HEK293 (cell line): ENCODE data around the gene MBLAC1.

ENCODE experiments used
- BCL11A ChIP-seq: fragments of 450-650 bp; formaldehyde crosslinking; IDR thresholded peaks from 2 replicates; pipeline ENCODE4 v1.5.1; 2016; ENCODE audit warnings: low read depth, missing biosample characterization, missing genetic modification characterization
- KLF8 ChIP-seq: fragments of 450-650 bp; formaldehyde crosslinking; IDR thresholded peaks from 2 replicates; pipeline ENCODE4 v1.5.1; 2016; ENCODE audit warnings: missing biosample characterization, missing genetic modification characterization
- MEIS1 ChIP-seq: sonication (generic); formaldehyde crosslinking; IDR thresholded peaks from 2 replicates; pipeline ENCODE4 v1.8.1; 2022; ENCODE audit warnings: missing genetic modification reagents, mild to moderate bottlenecking, borderline replicate concordance
- OSR2 ChIP-seq: fragments of 450-650 bp; formaldehyde crosslinking; IDR thresholded peaks from 2 replicates; pipeline ENCODE4 v1.5.1; 2016; ENCODE audit warnings: missing biosample characterization, missing genetic modification characterization
- OVOL3 ChIP-seq: fragments of 450-650 bp; formaldehyde crosslinking; IDR thresholded peaks from 2 replicates; pipeline ENCODE4 v1.5.1; 2016; ENCODE audit warnings: missing biosample characterization, missing genetic modification characterization
- RBAK ChIP-seq: fragments of 450-650 bp; formaldehyde crosslinking; IDR thresholded peaks from 2 replicates; pipeline ENCODE4 v1.5.1; 2016; ENCODE audit warnings: missing biosample characterization, missing genetic modification characterization
- ZBTB1 ChIP-seq: fragments of 450-650 bp; formaldehyde crosslinking; IDR thresholded peaks from 2 replicates; pipeline ENCODE4 v1.5.1; 2016; ENCODE audit warnings: missing biosample characterization, missing genetic modification characterization
- ZBTB17 ChIP-seq: fragments of 450-650 bp; formaldehyde crosslinking; IDR thresholded peaks from 2 replicates; pipeline ENCODE4 v1.5.1; 2016; ENCODE audit warnings: missing biosample characterization, missing genetic modification characterization
- ZBTB21 ChIP-seq: fragments of 450-650 bp; formaldehyde crosslinking; IDR thresholded peaks from 2 replicates; pipeline ENCODE4 v1.5.1; 2017; ENCODE audit warnings: missing biosample characterization, missing genetic modification characterization
- ZBTB48 ChIP-seq: fragments of 450-650 bp; formaldehyde crosslinking; IDR thresholded peaks from 2 replicates; pipeline ENCODE4 v1.5.1; 2016; ENCODE audit warnings: missing biosample characterization, missing genetic modification characterization
- ZNF10 ChIP-seq: fragments of 450-650 bp; formaldehyde crosslinking; IDR thresholded peaks from 2 replicates; pipeline ENCODE4 v1.5.1; 2017; ENCODE audit warnings: missing biosample characterization, missing genetic modification characterization
- ZNF114 ChIP-seq: fragments of 450-650 bp; formaldehyde crosslinking; IDR thresholded peaks from 2 replicates; pipeline ENCODE4 v1.5.0; 2017; ENCODE audit warnings: missing biosample characterization, missing genetic modification characterization
- ZNF132 ChIP-seq: fragments of 450-650 bp; formaldehyde crosslinking; IDR thresholded peaks from 2 replicates; pipeline ENCODE4 v1.5.1; 2017; ENCODE audit warnings: missing biosample characterization, missing genetic modification characterization, borderline replicate concordance
- ZNF184 ChIP-seq: fragments of 450-650 bp; IDR thresholded peaks from 2 replicates; pipeline ENCODE4 v1.5.1; 2018; ENCODE audit warnings: missing biosample characterization, mild to moderate bottlenecking, missing genetic modification characterization
- ZNF202 ChIP-seq: fragments of 450-650 bp; formaldehyde crosslinking; IDR thresholded peaks from 2 replicates; pipeline ENCODE4 v1.5.1; 2016; ENCODE audit warnings: missing biosample characterization, missing genetic modification characterization, borderline replicate concordance
- ZNF221 ChIP-seq: fragments of 450-650 bp; formaldehyde crosslinking; IDR thresholded peaks from 2 replicates; pipeline ENCODE4 v1.5.1; 2017; ENCODE audit warnings: missing biosample characterization, missing genetic modification characterization, borderline replicate concordance
- ZNF239 ChIP-seq: fragments of 450-650 bp; formaldehyde crosslinking; IDR thresholded peaks from 2 replicates; pipeline ENCODE4 v1.5.1; 2016; ENCODE audit warnings: missing biosample characterization, missing genetic modification characterization
- ZNF596 ChIP-seq: fragments of 450-650 bp; IDR thresholded peaks from 2 replicates; pipeline ENCODE4 v1.5.0; 2018; ENCODE audit warnings: missing biosample characterization, mild to moderate bottlenecking, missing genetic modification characterization, moderate library complexity
- ZNF600 ChIP-seq: fragments of 450-650 bp; formaldehyde crosslinking; IDR thresholded peaks from 2 replicates; pipeline ENCODE4 v1.5.1; 2016; ENCODE audit warnings: missing biosample characterization, missing genetic modification characterization
- ZNF621 ChIP-seq: fragments of 450-650 bp; formaldehyde crosslinking; IDR thresholded peaks from 2 replicates; pipeline ENCODE4 v1.5.1; 2017; ENCODE audit warnings: missing biosample characterization, missing genetic modification characterization
- ZNF623 ChIP-seq: fragments of 450-650 bp; formaldehyde crosslinking; IDR thresholded peaks from 2 replicates; pipeline ENCODE4 v1.5.1; 2016; ENCODE audit warnings: missing biosample characterization, missing genetic modification characterization
- ZNF626 ChIP-seq: fragments of 450-650 bp; sonication (Bioruptor Pico); formaldehyde crosslinking; IDR thresholded peaks from 2 replicates; pipeline ENCODE4 v1.5.1; 2018; ENCODE audit warnings: missing biosample characterization, missing genetic modification characterization, inconsistent platforms
- ZNF677 ChIP-seq: fragments of 450-650 bp; IDR thresholded peaks from 2 replicates; pipeline ENCODE4 v1.5.0; 2018; ENCODE audit warnings: missing biosample characterization, mild to moderate bottlenecking, missing genetic modification characterization, moderate library complexity
- ZNF707 ChIP-seq: fragments of 450-650 bp; formaldehyde crosslinking; IDR thresholded peaks from 2 replicates; pipeline ENCODE4 v1.5.1; 2016; ENCODE audit warnings: missing biosample characterization, missing genetic modification characterization
- ZNF747 ChIP-seq: fragments of 450-650 bp; formaldehyde crosslinking; IDR thresholded peaks from 2 replicates; pipeline ENCODE4 v1.5.1; 2016; ENCODE audit warnings: missing biosample characterization, missing genetic modification characterization
- ZNF776 ChIP-seq: fragments of 450-650 bp; formaldehyde crosslinking; IDR thresholded peaks from 2 replicates; pipeline ENCODE4 v1.5.0; 2017; ENCODE audit warnings: missing biosample characterization, missing genetic modification characterization, borderline replicate concordance
- ZNF791 ChIP-seq: fragments of 450-650 bp; formaldehyde crosslinking; IDR thresholded peaks from 2 replicates; pipeline ENCODE4 v1.5.1; 2016; ENCODE audit warnings: missing biosample characterization, missing genetic modification characterization
- ZNF792 ChIP-seq: fragments of 450-650 bp; formaldehyde crosslinking; IDR thresholded peaks from 2 replicates; pipeline ENCODE4 v1.5.1; 2016; ENCODE audit warnings: missing biosample characterization, missing genetic modification characterization
- ZSCAN23 ChIP-seq: fragments of 450-650 bp; formaldehyde crosslinking; IDR thresholded peaks from 2 replicates; pipeline ENCODE4 v1.5.1; 2016; ENCODE audit warnings: missing biosample characterization, missing genetic modification characterization
- TF ChIP-seq, protein P1 (sequence below): fragments of 450-650 bp; IDR thresholded peaks from 2 replicates; pipeline ENCODE4 v1.5.1; 2018; ENCODE audit warnings: missing biosample characterization, mild to moderate bottlenecking, missing genetic modification characterization
- TF ChIP-seq, protein P2 (sequence below): fragments of 450-650 bp; formaldehyde crosslinking; IDR thresholded peaks from 2 replicates; pipeline ENCODE4 v1.5.1; 2017; ENCODE audit warnings: missing biosample characterization, missing genetic modification characterization
- TF ChIP-seq, protein P3 (sequence below): fragments of 450-650 bp; formaldehyde crosslinking; IDR thresholded peaks from 2 replicates; pipeline ENCODE4 v1.5.1; 2016; ENCODE audit warnings: missing biosample characterization, missing genetic modification characterization
- TF ChIP-seq, protein P4 (sequence below): fragments of 450-650 bp; formaldehyde crosslinking; IDR thresholded peaks from 2 replicates; pipeline ENCODE4 v1.5.1; 2016; ENCODE audit warnings: missing biosample characterization, missing genetic modification characterization
- TF ChIP-seq, protein P5 (sequence below): fragments of 450-650 bp; formaldehyde crosslinking; IDR thresholded peaks from 2 replicates; pipeline ENCODE4 v1.5.1; 2016; ENCODE audit warnings: missing biosample characterization, missing genetic modification characterization
- TF ChIP-seq, protein P6 (sequence below): sonication (generic); formaldehyde crosslinking; IDR thresholded peaks from 2 replicates; pipeline ENCODE4 v1.8.1; 2022; ENCODE audit warnings: mild to moderate bottlenecking, moderate library complexity, missing genetic modification reagents

Gene MBLAC1

DNA sequence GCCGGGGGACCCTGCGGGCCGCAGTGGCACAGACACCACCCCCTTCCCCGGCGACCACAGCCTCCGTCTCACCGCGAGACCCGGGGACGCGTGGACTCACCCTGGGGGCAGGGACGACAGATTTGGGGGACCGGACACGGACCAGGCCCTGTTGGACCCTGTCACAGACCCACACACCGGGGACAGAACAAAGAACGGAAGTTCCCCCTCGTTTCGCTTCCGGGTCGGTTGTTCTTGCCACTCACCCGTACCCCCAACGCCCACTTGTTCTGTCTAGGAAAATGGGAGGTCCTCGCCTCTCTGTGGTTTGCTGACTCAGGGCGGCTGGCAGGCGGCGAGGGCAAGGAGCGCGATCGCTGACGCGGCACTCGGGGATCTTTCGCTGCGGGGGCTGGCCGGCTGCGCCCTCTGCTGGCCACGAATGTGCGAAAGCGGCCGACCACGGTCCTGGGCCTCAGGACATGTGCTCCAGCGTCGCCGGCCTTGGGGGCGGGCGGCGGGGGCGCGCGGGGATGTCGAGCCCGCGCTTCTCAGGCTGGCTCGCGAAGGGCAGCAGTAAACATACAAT lies 45.1 kb upstream of the MBLAC1 start, which contains the start of gene ZNF3 (continued):
- TF ChIP-seq, protein P1, sequence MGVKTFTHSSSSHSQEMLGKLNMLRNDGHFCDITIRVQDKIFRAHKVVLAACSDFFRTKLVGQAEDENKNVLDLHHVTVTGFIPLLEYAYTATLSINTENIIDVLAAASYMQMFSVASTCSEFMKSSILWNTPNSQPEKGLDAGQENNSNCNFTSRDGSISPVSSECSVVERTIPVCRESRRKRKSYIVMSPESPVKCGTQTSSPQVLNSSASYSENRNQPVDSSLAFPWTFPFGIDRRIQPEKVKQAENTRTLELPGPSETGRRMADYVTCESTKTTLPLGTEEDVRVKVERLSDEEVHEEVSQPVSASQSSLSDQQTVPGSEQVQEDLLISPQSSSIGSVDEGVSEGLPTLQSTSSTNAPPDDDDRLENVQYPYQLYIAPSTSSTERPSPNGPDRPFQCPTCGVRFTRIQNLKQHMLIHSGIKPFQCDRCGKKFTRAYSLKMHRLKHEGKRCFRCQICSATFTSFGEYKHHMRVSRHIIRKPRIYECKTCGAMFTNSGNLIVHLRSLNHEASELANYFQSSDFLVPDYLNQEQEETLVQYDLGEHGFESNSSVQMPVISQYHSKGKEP (tag by site-specific recombination): peak; percentile 77
- TF ChIP-seq, protein P2, sequence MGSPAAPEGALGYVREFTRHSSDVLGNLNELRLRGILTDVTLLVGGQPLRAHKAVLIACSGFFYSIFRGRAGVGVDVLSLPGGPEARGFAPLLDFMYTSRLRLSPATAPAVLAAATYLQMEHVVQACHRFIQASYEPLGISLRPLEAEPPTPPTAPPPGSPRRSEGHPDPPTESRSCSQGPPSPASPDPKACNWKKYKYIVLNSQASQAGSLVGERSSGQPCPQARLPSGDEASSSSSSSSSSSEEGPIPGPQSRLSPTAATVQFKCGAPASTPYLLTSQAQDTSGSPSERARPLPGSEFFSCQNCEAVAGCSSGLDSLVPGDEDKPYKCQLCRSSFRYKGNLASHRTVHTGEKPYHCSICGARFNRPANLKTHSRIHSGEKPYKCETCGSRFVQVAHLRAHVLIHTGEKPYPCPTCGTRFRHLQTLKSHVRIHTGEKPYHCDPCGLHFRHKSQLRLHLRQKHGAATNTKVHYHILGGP (tag by site-specific recombination): peak; percentile 75
- TF ChIP-seq OSR2 (tag by site-specific recombination) (no peak), ZBTB21 (peak; percentile 72), ZNF776 (tag by site-specific recombination) (no peak), ZNF221 (tag by site-specific recombination) (no peak), MEIS1 (CRISPR knock-in tag) (no peak), ZNF677 (tag by site-specific recombination) (no peak), KLF8 (tag by site-specific recombination) (peak; percentile 91), ZNF596 (tag by site-specific recombination) (no peak), ZNF623 (tag by site-specific recombination) (no peak; the same call in 1 of the 2 replicates), OVOL3 (tag by site-specific recombination) (no peak), ZNF10 (tag by site-specific recombination) (peak; percentile 67), ZNF132 (tag by site-specific recombination) (no peak), ZBTB17 (tag by site-specific recombination) (peak; percentile 100), RBAK (tag by site-specific recombination) (no peak), ZBTB1 (tag by site-specific recombination) (no peak), ZNF747 (tag by site-specific recombination) (no peak), ZNF239 (tag by site-specific recombination) (no peak), ZNF600 (peak; percentile 80), ZNF621 (tag by site-specific recombination) (no peak), ZSCAN23 (0 out of 2 replicates have a peak, but pooled peaks have one; percentile 17), ZNF184 (peak; percentile 36; the same call in 1 of the 2 replicates), ZNF707 (tag by site-specific recombination) (no peak), ZNF792 (tag by site-specific recombination) (no peak), BCL11A (tag by site-specific recombination) (0 out of 2 replicates have a peak, but pooled peaks have one; percentile 72), ZNF114 (no peak), ZNF626 (tag by site-specific recombination) (no peak), ZBTB48 (tag by site-specific recombination) (peak; percentile 89), ZNF791 (tag by site-specific recombination) (no peak), ZNF202 (tag by site-specific recombination) (no peak)
- TF ChIP-seq, protein P3, sequence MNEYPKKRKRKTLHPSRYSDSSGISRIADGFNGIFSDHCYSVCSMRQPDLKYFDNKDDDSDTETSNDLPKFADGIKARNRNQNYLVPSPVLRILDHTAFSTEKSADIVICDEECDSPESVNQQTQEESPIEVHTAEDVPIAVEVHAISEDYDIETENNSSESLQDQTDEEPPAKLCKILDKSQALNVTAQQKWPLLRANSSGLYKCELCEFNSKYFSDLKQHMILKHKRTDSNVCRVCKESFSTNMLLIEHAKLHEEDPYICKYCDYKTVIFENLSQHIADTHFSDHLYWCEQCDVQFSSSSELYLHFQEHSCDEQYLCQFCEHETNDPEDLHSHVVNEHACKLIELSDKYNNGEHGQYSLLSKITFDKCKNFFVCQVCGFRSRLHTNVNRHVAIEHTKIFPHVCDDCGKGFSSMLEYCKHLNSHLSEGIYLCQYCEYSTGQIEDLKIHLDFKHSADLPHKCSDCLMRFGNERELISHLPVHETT (tag by site-specific recombination): peak; percentile 93; the same call in 1 of the 2 replicates
- TF ChIP-seq, protein P4, sequence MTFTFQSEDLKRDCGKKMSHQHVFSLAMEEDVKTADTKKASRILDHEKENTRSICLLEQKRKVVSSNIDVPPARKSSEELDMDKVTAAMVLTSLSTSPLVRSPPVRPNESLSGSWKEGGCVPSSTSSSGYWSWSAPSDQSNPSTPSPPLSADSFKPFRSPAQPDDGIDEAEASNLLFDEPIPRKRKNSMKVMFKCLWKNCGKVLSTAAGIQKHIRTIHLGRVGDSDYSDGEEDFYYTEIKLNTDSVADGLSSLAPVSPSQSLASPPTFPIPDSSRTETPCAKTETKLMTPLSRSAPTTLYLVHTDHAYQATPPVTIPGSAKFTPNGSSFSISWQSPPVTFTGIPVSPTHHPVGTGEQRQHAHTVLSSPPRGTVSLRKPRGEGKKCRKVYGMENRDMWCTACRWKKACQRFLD (tag by site-specific recombination): no peak
- TF ChIP-seq, protein P5, sequence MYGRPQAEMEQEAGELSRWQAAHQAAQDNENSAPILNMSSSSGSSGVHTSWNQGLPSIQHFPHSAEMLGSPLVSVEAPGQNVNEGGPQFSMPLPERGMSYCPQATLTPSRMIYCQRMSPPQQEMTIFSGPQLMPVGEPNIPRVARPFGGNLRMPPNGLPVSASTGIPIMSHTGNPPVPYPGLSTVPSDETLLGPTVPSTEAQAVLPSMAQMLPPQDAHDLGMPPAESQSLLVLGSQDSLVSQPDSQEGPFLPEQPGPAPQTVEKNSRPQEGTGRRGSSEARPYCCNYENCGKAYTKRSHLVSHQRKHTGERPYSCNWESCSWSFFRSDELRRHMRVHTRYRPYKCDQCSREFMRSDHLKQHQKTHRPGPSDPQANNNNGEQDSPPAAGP (tag by site-specific recombination): peak; percentile 95
- TF ChIP-seq, protein P6, sequence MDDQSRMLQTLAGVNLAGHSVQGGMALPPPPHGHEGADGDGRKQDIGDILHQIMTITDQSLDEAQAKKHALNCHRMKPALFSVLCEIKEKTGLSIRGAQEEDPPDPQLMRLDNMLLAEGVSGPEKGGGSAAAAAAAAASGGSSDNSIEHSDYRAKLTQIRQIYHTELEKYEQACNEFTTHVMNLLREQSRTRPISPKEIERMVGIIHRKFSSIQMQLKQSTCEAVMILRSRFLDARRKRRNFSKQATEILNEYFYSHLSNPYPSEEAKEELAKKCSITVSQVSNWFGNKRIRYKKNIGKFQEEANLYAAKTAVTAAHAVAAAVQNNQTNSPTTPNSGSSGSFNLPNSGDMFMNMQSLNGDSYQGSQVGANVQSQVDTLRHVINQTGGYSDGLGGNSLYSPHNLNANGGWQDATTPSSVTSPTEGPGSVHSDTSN (CRISPR knock-in tag): peak; percentile 91
